ENCODE data around the gene COA7. TPM values are rescaled to one million over a fixed set of nuclear protein-coding genes. Genes with fewer than 3 reads are reported as not detected.

Gene COA7
- total and polyA plus RNA-seq, 10 of the 15 experiments (the other 5 are each of a cell fraction or from before 2014, with no cell fraction given), result 7.5 to 20.2 (median 15.4) TPM

DNA sequence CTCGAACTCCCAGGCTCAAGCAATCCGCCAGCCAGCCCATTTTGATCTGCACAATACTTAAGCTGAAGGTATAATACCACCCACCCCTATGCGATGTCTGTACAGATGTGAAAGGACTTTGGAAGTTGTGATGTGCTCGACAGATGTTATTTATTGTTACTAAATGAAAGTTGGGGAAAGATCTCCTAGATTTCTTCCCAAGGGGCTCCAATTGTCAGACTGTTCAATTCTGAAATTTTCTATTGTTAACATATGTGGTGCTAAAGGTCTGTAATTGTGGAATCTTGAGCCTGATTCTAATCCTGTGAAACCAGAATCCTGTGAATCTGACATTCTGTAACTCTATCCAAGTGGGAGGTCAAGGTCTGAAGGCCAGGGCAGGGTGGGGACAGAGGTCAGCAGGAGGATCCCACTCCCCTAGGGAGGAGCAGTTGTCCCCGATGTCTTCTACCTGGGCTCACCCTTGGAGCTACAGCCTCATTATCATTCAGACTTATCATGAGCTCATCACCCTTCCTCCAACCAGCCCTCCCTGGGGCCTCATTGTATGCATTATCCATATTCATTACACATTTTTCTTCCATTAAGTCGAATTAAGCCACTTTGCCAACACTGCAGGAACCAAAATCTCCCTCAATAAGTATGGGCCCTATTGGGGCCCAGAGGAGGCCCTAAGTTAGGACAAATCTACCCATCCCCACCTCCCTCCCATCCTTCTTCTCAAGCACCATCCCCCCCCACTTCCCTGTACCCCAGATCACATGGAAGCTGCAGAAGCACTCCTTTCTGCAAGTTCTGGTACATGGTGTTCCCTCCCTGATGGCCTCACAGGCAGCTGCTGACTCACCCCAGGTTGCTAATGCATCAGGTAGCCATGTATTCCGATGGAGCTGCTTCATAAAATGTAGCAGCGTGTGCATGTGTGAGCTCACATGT lies 32.9 kb downstream of the COA7 start:
- TF ChIP-seq EZH2 (IDR thresholded peaks at IDR 0.05; ENCODE audit: borderline replicate concordance, control insufficient read depth, low read depth, low read length) (no peak), NFIC (IDR thresholded peaks at IDR 0.05; ENCODE audit: low read depth, low read length) (no peak), MTA3 (IDR thresholded peaks at IDR 0.05; ENCODE audit: borderline replicate concordance, low read length) (no peak), HCFC1 (IDR thresholded peaks at IDR 0.05; ENCODE audit: low read length) (no peak), NFYB (IDR thresholded peaks at IDR 0.05; ENCODE audit: insufficient read depth, low read depth, low read length) (no peak)
- TF ChIP-seq, protein P1, sequence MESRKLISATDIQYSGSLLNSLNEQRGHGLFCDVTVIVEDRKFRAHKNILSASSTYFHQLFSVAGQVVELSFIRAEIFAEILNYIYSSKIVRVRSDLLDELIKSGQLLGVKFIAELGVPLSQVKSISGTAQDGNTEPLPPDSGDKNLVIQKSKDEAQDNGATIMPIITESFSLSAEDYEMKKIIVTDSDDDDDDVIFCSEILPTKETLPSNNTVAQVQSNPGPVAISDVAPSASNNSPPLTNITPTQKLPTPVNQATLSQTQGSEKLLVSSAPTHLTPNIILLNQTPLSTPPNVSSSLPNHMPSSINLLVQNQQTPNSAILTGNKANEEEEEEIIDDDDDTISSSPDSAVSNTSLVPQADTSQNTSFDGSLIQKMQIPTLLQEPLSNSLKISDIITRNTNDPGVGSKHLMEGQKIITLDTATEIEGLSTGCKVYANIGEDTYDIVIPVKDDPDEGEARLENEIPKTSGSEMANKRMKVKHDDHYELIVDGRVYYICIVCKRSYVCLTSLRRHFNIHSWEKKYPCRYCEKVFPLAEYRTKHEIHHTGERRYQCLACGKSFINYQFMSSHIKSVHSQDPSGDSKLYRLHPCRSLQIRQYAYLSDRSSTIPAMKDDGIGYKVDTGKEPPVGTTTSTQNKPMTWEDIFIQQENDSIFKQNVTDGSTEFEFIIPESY (IDR thresholded peaks at IDR 0.05), result no peak
- no peaks in the 10 kb centered on the region for H3K27me3 ChIP-seq (replicated peaks in 1 of 2; ENCODE audit: control insufficient read depth in 2 of 2, insufficient read depth in 2 of 2, low read length in 1 of 2)
- H3K9me3 ChIP-seq (replicated peaks; ENCODE audit: control insufficient read depth, insufficient read depth, low read length), result no peaks in the 10 kb centered on the region
- ChIA-PET CTCF (interaction anchor here (0.6 to 2.5 kb wide), 10 partner anchors 21 to 300 kb away, joined by 3 to 13 read pairs (median 3); partner anchors contain the start of genes CC2D1B, ORC1 and PRPF38A), POLR2A (no interaction called here), RAD21 (ENCODE audit: unreplicated experiment) (interaction anchor here (0.8 to 1.9 kb wide), 5 partner anchors 24 to 261 kb away, joined by 3 to 5 read pairs (median 4); partner anchors contain the start of genes ORC1 and PRPF38A), SMC1A (ENCODE audit: uncharacterized antibody, unreplicated experiment) (interaction anchor here (0.6 to 4.3 kb wide), 7 partner anchors 14 to 369 kb away, joined by 3 to 24 read pairs (median 5); partner anchors contain the start of genes CC2D1B, ORC1 and PRPF38A)
- no peaks in the 10 kb centered on the region for H3K4me1 ChIP-seq (ENCODE audit: control insufficient read depth, insufficient read depth, low read length)
- H3K27ac ChIP-seq (ENCODE audit: control insufficient read depth, insufficient read depth), result no peak overlapping the region
- H4K20me1 ChIP-seq (ENCODE audit: control insufficient read depth, insufficient read depth), result no peaks in the 10 kb centered on the region
- in situ Hi-C loops (cut with MboI) (no loop called here), intact Hi-C loops (cut with micrococcal nuclease; ENCODE audit: unreplicated experiment) (no loop called here)
- WGBS (ENCODE audit: insufficient coverage, insufficient replicate concordance, low lambda C conversion rate, missing lambda C conversion rate), result 54% methylated on average over 8 of the region's 8 CpGs
- no peak overlapping the region for H2AFZ ChIP-seq (ENCODE audit: control insufficient read depth, low read depth, low read length)
- H3K9ac ChIP-seq (ENCODE audit: control insufficient read depth, insufficient read depth, low read length), result no peak overlapping the region
- no peak overlapping the region for H3K4me3 ChIP-seq
- H3K4me2 ChIP-seq (ENCODE audit: control insufficient read depth, insufficient read depth), result no peak overlapping the region
- no TSS peak for BruUV-seq (replicated peaks)
- no peaks in the 10 kb centered on the region for H3K79me2 ChIP-seq (ENCODE audit: control insufficient read depth, insufficient read depth, low read length)
- ATAC-seq (no peak), FAIRE-seq (no peak), DNase-seq (ENCODE audit: low read depth, low spot score) (no peak)
- H3K36me3 ChIP-seq (ENCODE audit: control insufficient read depth in 2 of 2, insufficient read depth in 2 of 2, low read length in 1 of 2), result no peaks in the 10 kb centered on the region
